22Rv1 (cell line): ENCODE measurements around the gene MGAT5B.

Source experiments
- ZFX ChIP-seq: fragments of 450-650 bp; IDR thresholded peaks from 2 replicates; pipeline ENCODE4 v1.6.1; 2017; ENCODE audit warnings: antibody characterized with exemption, borderline replicate concordance
- TF ChIP-seq, protein P1 (sequence below): fragments of 450-650 bp; IDR thresholded peaks from 2 replicates; pipeline ENCODE4 v1.5.1; 2017; ENCODE audit warnings: mild to moderate bottlenecking

- TF ChIP-seq, protein P1, sequence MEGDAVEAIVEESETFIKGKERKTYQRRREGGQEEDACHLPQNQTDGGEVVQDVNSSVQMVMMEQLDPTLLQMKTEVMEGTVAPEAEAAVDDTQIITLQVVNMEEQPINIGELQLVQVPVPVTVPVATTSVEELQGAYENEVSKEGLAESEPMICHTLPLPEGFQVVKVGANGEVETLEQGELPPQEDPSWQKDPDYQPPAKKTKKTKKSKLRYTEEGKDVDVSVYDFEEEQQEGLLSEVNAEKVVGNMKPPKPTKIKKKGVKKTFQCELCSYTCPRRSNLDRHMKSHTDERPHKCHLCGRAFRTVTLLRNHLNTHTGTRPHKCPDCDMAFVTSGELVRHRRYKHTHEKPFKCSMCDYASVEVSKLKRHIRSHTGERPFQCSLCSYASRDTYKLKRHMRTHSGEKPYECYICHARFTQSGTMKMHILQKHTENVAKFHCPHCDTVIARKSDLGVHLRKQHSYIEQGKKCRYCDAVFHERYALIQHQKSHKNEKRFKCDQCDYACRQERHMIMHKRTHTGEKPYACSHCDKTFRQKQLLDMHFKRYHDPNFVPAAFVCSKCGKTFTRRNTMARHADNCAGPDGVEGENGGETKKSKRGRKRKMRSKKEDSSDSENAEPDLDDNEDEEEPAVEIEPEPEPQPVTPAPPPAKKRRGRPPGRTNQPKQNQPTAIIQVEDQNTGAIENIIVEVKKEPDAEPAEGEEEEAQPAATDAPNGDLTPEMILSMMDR = no peak
- TF ChIP-seq ZFX = no peak
These were observed 89.7 kb downstream of the MGAT5B start for GRCh38 chr17:76957678-76958464.
